Measurements from ENCODE around the gene CDC14A. TPM values are rescaled to one million over a fixed set of nuclear protein-coding genes. Genes with fewer than 3 reads are reported as not detected.

Gene CDC14A
- total and polyA plus RNA-seq, 2 donors (not counting 3 experiments of a cell fraction or from before 2014, with no cell fraction given) = 3.4 to 13.9 TPM

DNA sequence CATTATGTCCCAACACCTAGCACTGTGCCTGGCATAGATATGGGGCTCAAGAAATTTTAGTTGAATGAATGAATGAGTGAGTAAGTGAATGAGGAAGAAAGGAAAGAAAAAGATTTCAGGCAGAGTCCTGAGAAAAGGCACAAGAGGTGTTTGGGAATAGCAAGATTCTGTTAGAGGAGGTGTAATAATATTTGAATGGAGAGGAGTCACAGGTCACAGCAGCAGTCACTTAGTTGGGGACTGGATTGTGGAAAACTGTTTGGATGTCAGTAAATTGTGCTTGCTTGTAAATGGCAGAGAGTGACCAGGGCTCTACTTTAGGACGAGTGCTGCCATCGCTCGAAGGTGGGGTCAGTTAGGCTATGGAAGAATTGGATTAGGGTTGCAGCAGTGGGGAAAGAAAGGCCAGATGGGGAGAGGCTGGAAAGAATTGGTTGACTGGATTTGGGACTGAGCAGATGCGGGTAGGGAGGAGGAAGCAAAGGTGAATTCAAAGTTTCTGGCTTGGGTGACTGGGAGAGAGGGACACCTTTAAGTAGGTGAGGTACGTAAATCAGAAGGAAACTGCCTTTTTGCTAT is 9.3 kb downstream of the CDC14A start:
- peaks cover 2 to 4% of the 10 kb centered on the region in 2 experiments for H3K36me3 ChIP-seq (ENCODE audit: control insufficient read depth in 2 of 2, extremely low read depth in 1 of 2, insufficient read depth in 2 of 2, low read length in 2 of 2)
- no peak for FAIRE-seq
- TF ChIP-seq POLR2AphosphoS5 (IDR thresholded peaks at IDR 0.05; ENCODE audit: insufficient read depth, low read depth, low read length) (no peak), MYC (IDR thresholded peaks at IDR 0.05; ENCODE audit: low read depth, low read length) (no peak), JUN (IDR thresholded peaks at IDR 0.05; ENCODE audit: borderline replicate concordance, insufficient read depth, insufficient read length, low read depth) (no peak), POLR2A (IDR thresholded peaks at IDR 0.05; ENCODE audit: low read depth, low read length) (no peak), GATA2 (IDR thresholded peaks at IDR 0.05; ENCODE audit: insufficient read depth, insufficient read length, low read depth, low read length) (no peak), EZH2 (IDR thresholded peaks at IDR 0.05; ENCODE audit: borderline replicate concordance, low read depth, low read length, severe bottlenecking) (no peak), FOS (IDR thresholded peaks at IDR 0.05; ENCODE audit: borderline replicate concordance, insufficient read depth, low read length) (no peak)
- TF ChIP-seq, protein P1, sequence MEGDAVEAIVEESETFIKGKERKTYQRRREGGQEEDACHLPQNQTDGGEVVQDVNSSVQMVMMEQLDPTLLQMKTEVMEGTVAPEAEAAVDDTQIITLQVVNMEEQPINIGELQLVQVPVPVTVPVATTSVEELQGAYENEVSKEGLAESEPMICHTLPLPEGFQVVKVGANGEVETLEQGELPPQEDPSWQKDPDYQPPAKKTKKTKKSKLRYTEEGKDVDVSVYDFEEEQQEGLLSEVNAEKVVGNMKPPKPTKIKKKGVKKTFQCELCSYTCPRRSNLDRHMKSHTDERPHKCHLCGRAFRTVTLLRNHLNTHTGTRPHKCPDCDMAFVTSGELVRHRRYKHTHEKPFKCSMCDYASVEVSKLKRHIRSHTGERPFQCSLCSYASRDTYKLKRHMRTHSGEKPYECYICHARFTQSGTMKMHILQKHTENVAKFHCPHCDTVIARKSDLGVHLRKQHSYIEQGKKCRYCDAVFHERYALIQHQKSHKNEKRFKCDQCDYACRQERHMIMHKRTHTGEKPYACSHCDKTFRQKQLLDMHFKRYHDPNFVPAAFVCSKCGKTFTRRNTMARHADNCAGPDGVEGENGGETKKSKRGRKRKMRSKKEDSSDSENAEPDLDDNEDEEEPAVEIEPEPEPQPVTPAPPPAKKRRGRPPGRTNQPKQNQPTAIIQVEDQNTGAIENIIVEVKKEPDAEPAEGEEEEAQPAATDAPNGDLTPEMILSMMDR (IDR thresholded peaks at IDR 0.05; ENCODE audit: extremely low read depth in 1 of 2, insufficient read depth in 1 of 2, low read depth in 1 of 2, low read length in 2 of 2) = no peak
- TF ChIP-seq, protein P2, sequence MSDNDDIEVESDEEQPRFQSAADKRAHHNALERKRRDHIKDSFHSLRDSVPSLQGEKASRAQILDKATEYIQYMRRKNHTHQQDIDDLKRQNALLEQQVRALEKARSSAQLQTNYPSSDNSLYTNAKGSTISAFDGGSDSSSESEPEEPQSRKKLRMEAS (IDR thresholded peaks at IDR 0.05; ENCODE audit: insufficient read depth, insufficient read length) = no peak
- H3K4me1 ChIP-seq (ENCODE audit: control insufficient read depth, extremely low read depth, insufficient read depth, low read length) = peaks cover 5% of the 10 kb centered on the region
- BruUV-seq (replicated peaks) = no TSS peak
- no peaks in the 10 kb centered on the region for H4K20me1 ChIP-seq (replicated peaks; ENCODE audit: control insufficient read depth, extremely low read depth, insufficient read depth, low read length)
- POLR2A ChIA-PET = no interaction called here
- peaks cover 22% of the 10 kb centered on the region for H3K79me2 ChIP-seq (ENCODE audit: control insufficient read depth, insufficient read depth, low read length)
- no peak overlapping the region for H3K4me2 ChIP-seq (ENCODE audit: insufficient read depth, low read length)
- CTCF ChIA-PET = interaction anchor here (1.3 to 1.5 kb wide), 2 partner anchors 9 to 98 kb away, joined by 5 to 16 read pairs; partner anchors contain the start of gene CDC14A
- no peak overlapping the region for H3K27ac ChIP-seq (ENCODE audit: insufficient read depth, low read depth, low read length)
- H3K27me3 ChIP-seq (ENCODE audit: control insufficient read depth in 2 of 2, insufficient read depth in 2 of 2, low read length in 2 of 2) = no peaks in the 10 kb centered on the region
- H3K9me3 ChIP-seq (replicated peaks; ENCODE audit: control insufficient read depth, insufficient read depth, low read length) = no peaks in the 10 kb centered on the region
- dilution Hi-C loops (cut with MboI; ENCODE audit: extremely low pct_ligation_motif_present, low sequenced_read_pairs) (no loop called here), intact Hi-C loops (cut with micrococcal nuclease) (no loop called here)
- no peaks in the 10 kb centered on the region for H3K9me1 ChIP-seq (replicated peaks; ENCODE audit: control insufficient read depth, extremely low read depth, insufficient read depth, low read length)
- no peak overlapping the region for H3K9ac ChIP-seq (replicated peaks; ENCODE audit: extremely low read depth, insufficient read depth, low read length)
- no peak overlapping the region for H3K4me3 ChIP-seq (replicated peaks in 1 of 3; ENCODE audit: insufficient read depth in 1 of 3, low read depth in 1 of 3, low read length in 3 of 3)
- no peak overlapping the region for H2AFZ ChIP-seq (ENCODE audit: low read depth, low read length)
- DNase-seq (ENCODE audit: low read depth, low spot score) = no peak

Measured in endothelial cell of umbilical vein (primary cell).